ENCODE measurements around the gene APOB. TPM values are rescaled to one million over a fixed set of nuclear protein-coding genes. Genes with fewer than 3 reads are reported as not detected.

The APOB gene
- total and polyA plus RNA-seq, 2 of the 13 experiments (the other 11 are each of a cell fraction or from before 2014, with no cell fraction given), result 1,569 to 2,515 TPM

GRCh38 chr2:21005700-21006422 is 38.0 kb downstream of the APOB start (continued):
- no peak for TF ChIP-seq ZNF609 (CRISPR knock-in tag; IDR thresholded peaks at IDR 0.05; ENCODE audit: borderline replicate concordance)
- no peak; the same call in 1 of the 2 replicates for TF ChIP-seq ZBTB2 (CRISPR knock-in tag; IDR thresholded peaks at IDR 0.05; ENCODE audit: low read depth)
- TF ChIP-seq ZNF136 (CRISPR knock-in tag; IDR thresholded peaks at IDR 0.05; ENCODE audit: low read depth), result no peak
- TF ChIP-seq CSRNP2 (CRISPR knock-in tag; conservative IDR thresholded peaks at IDR 0.05; ENCODE audit: low read depth), result no peak
- TF ChIP-seq POLR2AphosphoS2 (IDR thresholded peaks at IDR 0.05; ENCODE audit: low read depth, low read length), result peak; percentile 82; the same call in 1 of the 2 replicates
- no peak for TF ChIP-seq TFAP4 (IDR thresholded peaks at IDR 0.05; ENCODE audit: borderline replicate concordance, low read depth)
- no peak for TF ChIP-seq ZNF331 (CRISPR knock-in tag; IDR thresholded peaks at IDR 0.05)
- no peak for TF ChIP-seq FOXC1 (CRISPR knock-in tag; IDR thresholded peaks at IDR 0.05; ENCODE audit: borderline replicate concordance)
- TF ChIP-seq SIN3A (IDR thresholded peaks at IDR 0.05; ENCODE audit: borderline replicate concordance, low read depth, low read length), result peak; percentile 27; the same call in 1 of the 2 replicates
- TF ChIP-seq BCL3 (CRISPR knock-in tag; IDR thresholded peaks at IDR 0.05), result no peak
- no peak for TF ChIP-seq STAG1 (CRISPR knock-in tag; IDR thresholded peaks at IDR 0.05)
- no peak for TF ChIP-seq PPARG (CRISPR knock-in tag; conservative IDR thresholded peaks at IDR 0.05)
- TF ChIP-seq IKZF1 (IDR thresholded peaks at IDR 0.05), result no peak
- TF ChIP-seq FOXA1 (IDR thresholded peaks at IDR 0.05), result no peak
- no peak for TF ChIP-seq FOXA1 (CRISPR knock-in tag; IDR thresholded peaks at IDR 0.05)
- no peak for TF ChIP-seq ZNF280D (CRISPR knock-in tag; IDR thresholded peaks at IDR 0.05)

Measured in HepG2 (cell line).